Measurements from ENCODE around the gene CYSTM1. TPM values are rescaled to one million over a fixed set of nuclear protein-coding genes. Genes with fewer than 3 reads are reported as not detected.

Gene CYSTM1
- total RNA-seq, 2 experiments from 2014 or later: 7.2 to 7.4 TPM

- no peak overlapping the region for H3K4me3 Mint-ChIP-seq
- H3K4me1 Mint-ChIP-seq (ENCODE audit: low read depth): peaks cover 4% of the 10 kb centered on the region
- H3K4me1 ChIP-seq (ENCODE audit: insufficient read depth, low read length): no peaks in the 10 kb centered on the region
- CTCF ChIA-PET: no interaction called here
- H3K4me3 ChIP-seq (ENCODE audit: low read length): no peak overlapping the region
- no peaks in the 10 kb centered on the region for H3K9me3 Mint-ChIP-seq
- no peaks in the 10 kb centered on the region for H3K9me3 ChIP-seq (ENCODE audit: control insufficient read depth in 1 of 2, insufficient read depth in 1 of 2, low read length in 2 of 2)
- no peaks in the 10 kb centered on the region for H3K27me3 Mint-ChIP-seq
- H3K36me3 ChIP-seq (ENCODE audit: insufficient read depth, low read length): peaks cover 6% of the 10 kb centered on the region
- POLR2A ChIA-PET: interaction anchor here (0.6 kb wide), 1 partner anchor 120 kb away, joined by 3 read pairs; no protein-coding TSS in a partner anchor
- no peak overlapping the region for H3K27ac Mint-ChIP-seq
- H3K27me3 ChIP-seq (ENCODE audit: control insufficient read depth in 1 of 2, insufficient read depth in 2 of 2, low read length in 2 of 2): no peaks in the 10 kb centered on the region
- TF ChIP-seq, protein P1, sequence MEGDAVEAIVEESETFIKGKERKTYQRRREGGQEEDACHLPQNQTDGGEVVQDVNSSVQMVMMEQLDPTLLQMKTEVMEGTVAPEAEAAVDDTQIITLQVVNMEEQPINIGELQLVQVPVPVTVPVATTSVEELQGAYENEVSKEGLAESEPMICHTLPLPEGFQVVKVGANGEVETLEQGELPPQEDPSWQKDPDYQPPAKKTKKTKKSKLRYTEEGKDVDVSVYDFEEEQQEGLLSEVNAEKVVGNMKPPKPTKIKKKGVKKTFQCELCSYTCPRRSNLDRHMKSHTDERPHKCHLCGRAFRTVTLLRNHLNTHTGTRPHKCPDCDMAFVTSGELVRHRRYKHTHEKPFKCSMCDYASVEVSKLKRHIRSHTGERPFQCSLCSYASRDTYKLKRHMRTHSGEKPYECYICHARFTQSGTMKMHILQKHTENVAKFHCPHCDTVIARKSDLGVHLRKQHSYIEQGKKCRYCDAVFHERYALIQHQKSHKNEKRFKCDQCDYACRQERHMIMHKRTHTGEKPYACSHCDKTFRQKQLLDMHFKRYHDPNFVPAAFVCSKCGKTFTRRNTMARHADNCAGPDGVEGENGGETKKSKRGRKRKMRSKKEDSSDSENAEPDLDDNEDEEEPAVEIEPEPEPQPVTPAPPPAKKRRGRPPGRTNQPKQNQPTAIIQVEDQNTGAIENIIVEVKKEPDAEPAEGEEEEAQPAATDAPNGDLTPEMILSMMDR (IDR thresholded peaks at IDR 0.05): no peak
- intact Hi-C loops (cut with DNase I, micrococcal nuclease): no loop called here
- no peak overlapping the region for H3K27ac ChIP-seq (ENCODE audit: low read depth in 1 of 2, low read length in 2 of 2)
- DNase-seq (peak in 3 of 14 experiments; percentile 22 to 54 (median 52)), ATAC-seq (ENCODE audit: poor library complexity) (no peak)
- peaks cover 33% of the 10 kb centered on the region for H3K36me3 Mint-ChIP-seq (ENCODE audit: low read depth)
These were observed 98.5 kb downstream of the CYSTM1 start for GRCh38 chr5:140273401-140273877.

GRCh38 chr5:140275837-140276236 is 100.8 kb downstream of the CYSTM1 start:
- H3K4me1 ChIP-seq (ENCODE audit: insufficient read depth, low read length): no peaks in the 10 kb centered on the region
- H3K36me3 ChIP-seq (ENCODE audit: insufficient read depth, low read length): peaks cover 13% of the 10 kb centered on the region
- H3K27ac ChIP-seq (ENCODE audit: low read depth in 1 of 2, low read length in 2 of 2): no peak overlapping the region
- intact Hi-C loops (cut with DNase I, micrococcal nuclease): no loop called here
- Mint-ChIP-seq H3K27me3 (no peaks in the 10 kb centered on the region), H3K4me1 (ENCODE audit: low read depth) (no peaks in the 10 kb centered on the region), H3K36me3 (ENCODE audit: low read depth) (peaks cover 45% of the 10 kb centered on the region), H3K4me3 (no peak overlapping the region), H3K27ac (no peak overlapping the region), H3K9me3 (no peaks in the 10 kb centered on the region)
- DNase-seq (no peak), ATAC-seq (ENCODE audit: poor library complexity) (no peak)
- H3K9me3 ChIP-seq (ENCODE audit: control insufficient read depth in 1 of 2, insufficient read depth in 1 of 2, low read length in 2 of 2): no peaks in the 10 kb centered on the region
- H3K27me3 ChIP-seq (ENCODE audit: control insufficient read depth in 1 of 2, insufficient read depth in 2 of 2, low read length in 2 of 2): no peaks in the 10 kb centered on the region
- CTCF ChIA-PET: no interaction called here
- TF ChIP-seq, protein P1 (IDR thresholded peaks at IDR 0.05): no peak
- POLR2A ChIA-PET: interaction anchor here (1.3 kb wide), 1 partner anchor 9 kb away, joined by 3 read pairs; no protein-coding TSS in a partner anchor
- H3K4me3 ChIP-seq (ENCODE audit: low read length): no peak overlapping the region

DNA sequence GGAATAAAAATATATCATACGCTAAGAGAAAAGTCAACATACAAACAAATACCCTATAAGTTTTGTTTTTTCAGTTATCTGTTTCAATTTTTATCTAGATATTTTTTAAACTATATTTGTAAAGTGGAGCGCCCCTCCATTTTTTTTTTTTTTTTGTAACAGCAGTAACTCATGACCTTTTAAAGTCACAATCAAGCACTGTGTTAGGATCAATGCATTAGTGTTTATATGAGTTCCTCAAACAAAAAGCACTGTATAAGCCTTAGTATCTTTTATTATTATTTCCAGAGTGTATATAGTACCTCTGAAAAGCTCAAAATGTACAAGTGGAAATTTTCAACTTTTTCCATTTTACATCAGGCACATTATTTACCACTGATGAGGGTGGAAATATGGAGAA is 107.3 kb downstream of the CYSTM1 start:
- ChIA-PET POLR2A (no interaction called here), CTCF (interaction anchor here (0.7 to 1.2 kb wide), 2 partner anchors 21 to 166 kb away, joined by 3 read pairs; no protein-coding TSS in a partner anchor)
- no peak for DNase-seq
- Mint-ChIP-seq H3K27ac (no peak overlapping the region), H3K4me1 (ENCODE audit: low read depth) (peaks cover 24% of the 10 kb centered on the region), H3K9me3 (no peaks in the 10 kb centered on the region), H3K27me3 (no peaks in the 10 kb centered on the region), H3K36me3 (ENCODE audit: low read depth) (peaks cover 32% of the 10 kb centered on the region), H3K4me3 (no peak overlapping the region)
- intact Hi-C loops (cut with DNase I, micrococcal nuclease): no loop called here
- H3K9me3 ChIP-seq (ENCODE audit: control insufficient read depth in 1 of 2, insufficient read depth in 1 of 2, low read length in 2 of 2): no peaks in the 10 kb centered on the region
- peaks cover 7% of the 10 kb centered on the region for H3K36me3 ChIP-seq (ENCODE audit: insufficient read depth, low read length)
- H3K27ac ChIP-seq (ENCODE audit: low read depth in 1 of 2, low read length in 2 of 2): no peak overlapping the region
- ATAC-seq (ENCODE audit: poor library complexity): no peak
- no peak overlapping the region for H3K4me3 ChIP-seq (ENCODE audit: low read length)
- no peaks in the 10 kb centered on the region for H3K27me3 ChIP-seq (ENCODE audit: control insufficient read depth in 1 of 2, insufficient read depth in 2 of 2, low read length in 2 of 2)
- TF ChIP-seq, protein P1 (IDR thresholded peaks at IDR 0.05): no peak
- no peaks in the 10 kb centered on the region for H3K4me1 ChIP-seq (ENCODE audit: insufficient read depth, low read length)
